GM23338 (cell line): ENCODE data around the gene ITIH6. TPM values are rescaled to one million over a fixed set of nuclear protein-coding genes. Genes with fewer than 3 reads are reported as not detected.

Source experiments
- ATAC-seq: fragments of 200-7000 bp; cut with Tn5 transposase; 3 replicates; pipeline ENCODE4 v1.9.1; 2020
- DNase-seq: peaks from one replicate; pipeline ENCODE4 v3.0.0-alpha.2; 2015; ENCODE audit warnings: low spot score
- H2AFZ ChIP-seq: fragments of 200-600 bp; sonication (generic); 2 replicates; pipeline ENCODE4 v1.8.0; 2016; ENCODE audit warnings: antibody characterized with exemption, mild to moderate bottlenecking, moderate library complexity
- H3F3A ChIP-seq: fragments of 200-600 bp; sonication (generic); replicated peaks from 2 replicates; pipeline ENCODE4 v1.8.0; 2017; ENCODE audit warnings: antibody characterized with exemption, mixed run types, low read depth
- H3K27ac ChIP-seq: fragments of 200-600 bp; sonication (generic); 2 replicates; pipeline ENCODE4 v1.6.1; 2016; ENCODE audit warnings: low read depth
- H3K27me3 ChIP-seq: fragments of 200-600 bp; sonication (generic); 2 replicates; pipeline ENCODE4 v1.8.0; 2016; ENCODE audit warnings: mild to moderate bottlenecking, mixed run types, moderate library complexity; ENCODE audit not compliant: insufficient read depth
- H3K36me3 ChIP-seq: fragments of 200-600 bp; sonication (generic); 2 replicates; pipeline ENCODE4 v1.8.0; 2016; ENCODE audit warnings: mild to moderate bottlenecking; ENCODE audit not compliant: insufficient read depth
- H3K4me1 ChIP-seq: fragments of 200-600 bp; sonication (generic); 2 replicates; pipeline ENCODE4 v1.8.0; 2016; ENCODE audit warnings: mild to moderate bottlenecking, moderate library complexity; ENCODE audit not compliant: insufficient read depth
- H3K4me2 ChIP-seq: fragments of 200-600 bp; sonication (generic); 2 replicates; pipeline ENCODE4 v1.7.1; 2017; ENCODE audit warnings: mixed run types
- H3K4me3 ChIP-seq: fragments of 200-600 bp; sonication (generic); 2 replicates; pipeline ENCODE4 v1.6.1; 2016; ENCODE audit warnings: mixed run types
- H3K79me2 ChIP-seq: fragments of 200-600 bp; sonication (generic); replicated peaks from 2 replicates; pipeline ENCODE4 v1.8.0; 2017; ENCODE audit warnings: mild to moderate bottlenecking; ENCODE audit not compliant: insufficient read depth
- H3K9me2 ChIP-seq: fragments of 200-600 bp; sonication (generic); 2 replicates; pipeline ENCODE4 v1.8.0; 2017; ENCODE audit not compliant: insufficient read depth
- H4K20me1 ChIP-seq: fragments of 200-600 bp; sonication (generic); replicated peaks from 2 replicates; pipeline ENCODE4 v1.8.0; 2017; ENCODE audit warnings: mild to moderate bottlenecking; ENCODE audit not compliant: insufficient read depth
- H3K27ac Mint-ChIP-seq: 2 replicates; pipeline ENCODE4 v1.8.0; 2020; ENCODE audit warnings: inconsistent platforms, mild to moderate bottlenecking, moderate library complexity, mixed read lengths
- H3K27me3 Mint-ChIP-seq: 3 replicates; pipeline ENCODE4 v1.8.0; 2022; ENCODE audit warnings: low read depth, mild to moderate bottlenecking, moderate library complexity, mixed read lengths, inconsistent platforms; ENCODE audit not compliant: insufficient read depth, poor library complexity
- H3K36me3 Mint-ChIP-seq: 3 replicates; pipeline ENCODE4 v1.8.0; 2021; ENCODE audit warnings: low read depth, mild to moderate bottlenecking, inconsistent platforms, moderate library complexity, mixed read lengths
- H3K4me1 Mint-ChIP-seq: 3 replicates; pipeline ENCODE4 v1.8.0; 2020; ENCODE audit warnings: mild to moderate bottlenecking, inconsistent platforms, mixed read lengths
- H3K4me3 Mint-ChIP-seq: 3 replicates; pipeline ENCODE4 v1.8.0; 2021; ENCODE audit warnings: moderate library complexity, mild to moderate bottlenecking, inconsistent platforms, mixed read lengths
- H3K9me3 Mint-ChIP-seq: 3 replicates; pipeline ENCODE4 v1.8.0; 2020; ENCODE audit warnings: moderate library complexity, mild to moderate bottlenecking, inconsistent platforms, mixed read lengths
- CREB1 ChIP-seq: fragments of 250-450 bp; sonication (Bioruptor Pico); IDR thresholded peaks from 2 replicates; pipeline ENCODE4 v1.5.0; 2020; ENCODE audit warnings: low read depth, mild to moderate bottlenecking, moderate library complexity
- ETS1 ChIP-seq: IDR thresholded peaks from 2 replicates; pipeline ENCODE4 v1.6.1; 2016; ENCODE audit warnings: antibody characterized with exemption
- JUNB ChIP-seq: IDR thresholded peaks from one replicate; pipeline ENCODE4 v1.6.1; 2016; ENCODE audit warnings: antibody characterized with exemption; ENCODE audit not compliant: unreplicated experiment
- NANOG ChIP-seq: IDR thresholded peaks from 2 replicates; pipeline ENCODE4 v1.6.1; 2016; ENCODE audit warnings: antibody characterized with exemption, borderline replicate concordance
- POLR2AphosphoS5 ChIP-seq: IDR thresholded peaks from 2 replicates; pipeline ENCODE4 v1.6.1; 2016; ENCODE audit warnings: antibody characterized with exemption, low read depth
- STAT1 ChIP-seq: IDR thresholded peaks from one replicate; pipeline ENCODE4 v1.6.1; 2016; ENCODE audit warnings: antibody characterized with exemption; ENCODE audit not compliant: unreplicated experiment
- ZNF331 ChIP-seq: fragments of 250-450 bp; sonication (Bioruptor Pico); IDR thresholded peaks from 2 replicates; pipeline ENCODE4 v1.5.0; 2020; ENCODE audit warnings: low read depth, mild to moderate bottlenecking, moderate library complexity
- ZNF462 ChIP-seq: fragments of 250-450 bp; sonication (Bioruptor Pico); IDR thresholded peaks from 2 replicates; pipeline ENCODE4 v1.5.0; 2020; ENCODE audit warnings: mild to moderate bottlenecking, moderate library complexity
- polyA plus RNA-seq: library from polyadenylated mRNA; unstranded; fragments of >200 nt; fragmentation: Nextera tagmentation; extraction: Ambion mirVana; gene quantifications from 2 replicates; pipeline ENCODE4 v1.2.1, GENCODE V29; 2016
- total RNA-seq: library from RNA; depleted of rRNA; stranded (reverse); fragments of >200 nt; shearing (Covaris generic); gene quantifications from 2 replicates; pipeline ENCODE4 v1.2.3, GENCODE V29; 2014

ITIH6 gene
- total and polyA plus RNA-seq, 2 experiments from 2014 or later: not detected

- peak; percentile 36 for ATAC-seq
- H3K9me2 ChIP-seq: no peaks in the 10 kb centered on the region
- H4K20me1 ChIP-seq: no peaks in the 10 kb centered on the region
- H2AFZ ChIP-seq: no peak within 1 kb of the TSS
- 0 out of 2 replicates have a peak, but pooled peaks cover 13% of the 10 kb centered on the region for H3K79me2 ChIP-seq
- H3K4me3 Mint-ChIP-seq: peak within 1 kb of the TSS; percentile 93
- DNase-seq: peak; percentile 56
- peaks cover 7% of the 10 kb centered on the region for H3K4me1 ChIP-seq
- H3K27ac ChIP-seq: peak within 1 kb of the TSS; percentile 97
- H3K4me2 ChIP-seq: peak within 1 kb of the TSS; percentile 85
- no peaks in the 10 kb centered on the region for H3F3A ChIP-seq
- no peaks in the 10 kb centered on the region for H3K27me3 ChIP-seq
- H3K4me1 Mint-ChIP-seq: peaks cover 20% of the 10 kb centered on the region
- H3K36me3 ChIP-seq: no peaks in the 10 kb centered on the region
- H3K27me3 Mint-ChIP-seq: peaks cover 15% of the 10 kb centered on the region
- no peaks in the 10 kb centered on the region; the same call in 2 of the 3 replicates for H3K9me3 Mint-ChIP-seq
- peak within 1 kb of the TSS; percentile 80 for H3K4me3 ChIP-seq
- peaks cover 34% of the 10 kb centered on the region for H3K36me3 Mint-ChIP-seq
- peak within 1 kb of the TSS; percentile 98 for H3K27ac Mint-ChIP-seq
- TF ChIP-seq ZNF462: no peak
- no peak for TF ChIP-seq JUNB
- TF ChIP-seq ETS1: no peak
- TF ChIP-seq POLR2AphosphoS5: peak; percentile 40; the same call in 1 of the 2 replicates
- no peak for TF ChIP-seq STAT1
- TF ChIP-seq NANOG: no peak
- TF ChIP-seq CREB1 (CRISPR knock-in tag): no peak
- TF ChIP-seq ZNF331 (CRISPR knock-in tag): no peak
Measured at GRCh38 chrX:54807524-54808108, 9.6 kb upstream of the ITIH6 start, which contains the start of gene MAGED2. TSS of gene MAGED2 (plus strand) at chrX:54807745. CDS start at chrX:54809332, 1,587 bp downstream.
